Endodermal cell (in vitro differentiated cells): Measurements from ENCODE around the gene DPH7. TPM values are rescaled to one million over a fixed set of nuclear protein-coding genes. Genes with fewer than 3 reads are reported as not detected.
A peak's percentile ranks its signal among the peaks of the same experiment; 100 is the strongest.

Source experiments
- DNase-seq: peaks from one replicate; pipeline ENCODE4 v3.0.0-alpha.2; 2017
- H3K27ac ChIP-seq: 2 replicates; pipeline ENCODE4 v1.5.1; 2013; ENCODE audit warnings: mild to moderate bottlenecking, low read depth, low read length, moderate library complexity
- H3K27me3 ChIP-seq: 2 replicates; pipeline ENCODE4 v1.6.1; 2013; ENCODE audit warnings: mild to moderate bottlenecking, low read length, moderate library complexity; ENCODE audit not compliant: insufficient read depth, control insufficient read depth, poor library complexity, severe bottlenecking
- H3K36me3 ChIP-seq: 2 replicates; pipeline ENCODE4 v1.7.0; 2013; ENCODE audit warnings: mild to moderate bottlenecking, low read length, moderate library complexity; ENCODE audit not compliant: control insufficient read depth, insufficient read depth
- H3K4me1 ChIP-seq: one replicate; pipeline ENCODE4 v1.7.0; 2013; ENCODE audit warnings: low read length; ENCODE audit not compliant: control insufficient read depth, insufficient read depth
- H3K4me3 ChIP-seq: 2 replicates; pipeline ENCODE4 v1.5.1; 2013; ENCODE audit warnings: mild to moderate bottlenecking, low read length, moderate library complexity
- H3K9ac ChIP-seq: 2 replicates; pipeline ENCODE4 v1.6.1; 2013; ENCODE audit warnings: mild to moderate bottlenecking, low read length, moderate library complexity; ENCODE audit not compliant: poor library complexity, severe bottlenecking; ENCODE audit errors: extremely low read depth
- H3K9me3 ChIP-seq: 2 replicates; pipeline ENCODE4 v1.6.1; 2013; ENCODE audit warnings: mild to moderate bottlenecking, low read length, moderate library complexity; ENCODE audit not compliant: control insufficient read depth
- H3K27ac Mint-ChIP-seq: 2 replicates; pipeline ENCODE4 v1.8.0; 2020; ENCODE audit warnings: mixed read lengths
- H3K27me3 Mint-ChIP-seq: 2 replicates; pipeline ENCODE4 v1.8.0; 2021; ENCODE audit warnings: mild to moderate bottlenecking, mixed read lengths; ENCODE audit not compliant: insufficient read depth
- H3K36me3 Mint-ChIP-seq: 2 replicates; pipeline ENCODE4 v1.8.0; 2020; ENCODE audit warnings: low read depth, mixed read lengths
- H3K4me1 Mint-ChIP-seq: 2 replicates; pipeline ENCODE4 v1.8.0; 2020; ENCODE audit warnings: mixed read lengths
- H3K4me3 Mint-ChIP-seq: 2 replicates; pipeline ENCODE4 v1.8.0; 2020; ENCODE audit warnings: mild to moderate bottlenecking, moderate library complexity, mixed read lengths
- H3K9me3 Mint-ChIP-seq: 2 replicates; pipeline ENCODE4 v1.8.0; 2020; ENCODE audit warnings: mild to moderate bottlenecking, mixed read lengths
- CTCF ChIP-seq: fragments of 200-600 bp; sonication (generic); conservative IDR thresholded peaks from 2 replicates; pipeline ENCODE4 v1.5.0; 2021; ENCODE audit warnings: antibody characterized with exemption, mild to moderate bottlenecking
- WGBS, 2 experiments: methylation state at CpG; one replicate each; pipeline versions ENCODE4 v1.1.5 to v1.1.7; 2013; ENCODE audit warnings: missing lambda C conversion rate in 2 of 2, mixed read lengths in 1 of 2; ENCODE audit not compliant: insufficient coverage in 1 of 2, insufficient read length in 1 of 2; 5-methylcytosine and 5-hydroxymethylcytosine counted together
- total RNA-seq, 2 donors: library from RNA; stranded (reverse); fragmentation: NEBNext Ultra II Directional in 1 of 2; extraction: Animal tissue kit (Norgen Biotek cat#: 25700) in 1 of 2; gene quantifications; 2 replicates in 1 of 2; 3 replicates in 1 of 2; pipeline ENCODE4 v1.2.1, GENCODE V29; 2021

Gene DPH7
- total RNA-seq, 2 donors from 2014 or later = 48.9 to 50.4 TPM

- Histone ChIP-seq H3K9me3 (no peaks in the 10 kb centered on the region), H3K27me3 (no peaks in the 10 kb centered on the region), H3K4me1 (peaks cover 8% of the 10 kb centered on the region), H3K27ac (no peak overlapping the region), H3K36me3 (peaks cover 40% of the 10 kb centered on the region), H3K9ac (no peak overlapping the region), H3K4me3 (peak overlapping the region; percentile 98)
- no peak for DNase-seq
- peak; percentile 68 for TF ChIP-seq CTCF
- H3K9me3 Mint-ChIP-seq = no peaks in the 10 kb centered on the region
- H3K36me3 Mint-ChIP-seq = peaks cover 25% of the 10 kb centered on the region
- H3K4me3 Mint-ChIP-seq = peak overlapping the region; percentile 85
- WGBS, 2 experiments = 85 to 94% methylated on average over 5 to 6 of the region's 6 CpGs
- no peaks in the 10 kb centered on the region for H3K27me3 Mint-ChIP-seq
- peak overlapping the region; percentile 18 for H3K27ac Mint-ChIP-seq
- H3K4me1 Mint-ChIP-seq = peaks cover 25% of the 10 kb centered on the region
These were observed 42.5 kb upstream of the DPH7 start for GRCh38 chr9:137621131-137621757.

GRCh38 chr9:137620581-137620980, 41.9 kb upstream of the DPH7 start:
- Histone ChIP-seq H3K4me1 (peaks cover 8% of the 10 kb centered on the region), H3K9ac (no peak overlapping the region), H3K4me3 (peak overlapping the region; percentile 98), H3K9me3 (no peaks in the 10 kb centered on the region), H3K27ac (no peak overlapping the region), H3K36me3 (peaks cover 47% of the 10 kb centered on the region), H3K27me3 (no peaks in the 10 kb centered on the region)
- Mint-ChIP-seq H3K4me3 (peak overlapping the region; percentile 85), H3K4me1 (peaks cover 25% of the 10 kb centered on the region), H3K27me3 (no peaks in the 10 kb centered on the region), H3K9me3 (no peaks in the 10 kb centered on the region), H3K36me3 (peaks cover 28% of the 10 kb centered on the region), H3K27ac (peak overlapping the region; percentile 18)
- WGBS, 2 experiments = 87 to 96% methylated on average over 7 of the region's 7 CpGs
- DNase-seq = no peak
- TF ChIP-seq CTCF = no peak

- DNase-seq = no peak
- Mint-ChIP-seq H3K4me1 (peaks cover 25% of the 10 kb centered on the region), H3K27ac (peak overlapping the region; percentile 71), H3K36me3 (peaks cover 24% of the 10 kb centered on the region), H3K9me3 (no peaks in the 10 kb centered on the region), H3K27me3 (no peaks in the 10 kb centered on the region), H3K4me3 (peak overlapping the region; percentile 85)
- Histone ChIP-seq H3K9me3 (no peaks in the 10 kb centered on the region), H3K27ac (no peak overlapping the region), H3K27me3 (no peaks in the 10 kb centered on the region), H3K4me3 (peak overlapping the region; percentile 98), H3K36me3 (peaks cover 47% of the 10 kb centered on the region), H3K9ac (peak overlapping the region; percentile 83), H3K4me1 (peaks cover 8% of the 10 kb centered on the region)
- TF ChIP-seq CTCF = no peak
- 87 to 89% methylated on average over 2 to 3 of the region's 4 CpGs for WGBS, 2 experiments
These were observed 41.3 kb upstream of the DPH7 start for GRCh38 chr9:137620048-137620405.
